Stimulated activated CD8-positive, alpha-beta memory T cell treated with anti-CD3 and anti-CD28 coated beads, Interleukin-2, amount 100 ng/mL, for 48 hours (primary cell): ENCODE measurements around the gene IKZF1.

Source experiments
- DNase-seq, 2 donors: peaks; one replicate each; pipeline ENCODE4 v3.0.0-alpha.2; 2020; ENCODE audit warnings: low read depth in 2 of 2

Gene IKZF1

GRCh38 chr7:50376056-50376820 is 71.7 kb downstream of the IKZF1 start:
- DNase-seq, result no peak

- no peak for DNase-seq
Observed at GRCh38 chr7:50377356-50377755, 72.8 kb downstream of the IKZF1 start.

GRCh38 chr7:50379082-50379481 is 74.6 kb downstream of the IKZF1 start:
- no peak for DNase-seq

- no peak for DNase-seq
Observed at GRCh38 chr7:50379539-50379938, 75.0 kb downstream of the IKZF1 start.

- no peak for DNase-seq
Observed at GRCh38 chr7:50382455-50382854, 77.9 kb downstream of the IKZF1 start.

- DNase-seq, result no peak
Observed at GRCh38 chr7:50387351-50387750, 82.8 kb downstream of the IKZF1 start.

GRCh38 chr7:50389961-50390360 is 85.4 kb downstream of the IKZF1 start:
- DNase-seq, result no peak

GRCh38 chr7:50391386-50391785 is 86.9 kb downstream of the IKZF1 start:
- no peak for DNase-seq

GRCh38 chr7:50393076-50393475 is 88.6 kb downstream of the IKZF1 start:
- peak in 1 of 2 donors; percentile 46 for DNase-seq

GRCh38 chr7:50393547-50394252 is 89.2 kb downstream of the IKZF1 start:
- peak; percentile 39 to 43 for DNase-seq

GRCh38 chr7:50394315-50394714 is 89.8 kb downstream of the IKZF1 start:
- DNase-seq, result no peak

GRCh38 chr7:50396856-50397255 is 92.3 kb downstream of the IKZF1 start:
- no peak for DNase-seq

GRCh38 chr7:50397320-50397970 is 92.9 kb downstream of the IKZF1 start:
- DNase-seq, result no peak

- DNase-seq, result no peak
Observed at GRCh38 chr7:50397971-50398324, 93.4 kb downstream of the IKZF1 start.

GRCh38 chr7:50399206-50399605 is 94.7 kb downstream of the IKZF1 start:
- DNase-seq, result no peak

- no peak for DNase-seq
Observed at GRCh38 chr7:50399635-50400034, 95.1 kb downstream of the IKZF1 start.

GRCh38 chr7:50400114-50400513 is 95.6 kb downstream of the IKZF1 start:
- DNase-seq, result no peak

GRCh38 chr7:50404392-50404791 is 99.9 kb downstream of the IKZF1 start:
- DNase-seq, result no peak

- no peak for DNase-seq
Observed at GRCh38 chr7:50405221-50405620, 100.7 kb downstream of the IKZF1 start.

GRCh38 chr7:50406935-50407334 is 102.4 kb downstream of the IKZF1 start:
- DNase-seq, result no peak

GRCh38 chr7:50409856-50410745 is 105.6 kb downstream of the IKZF1 start:
- no peak for DNase-seq

- no peak for DNase-seq
Observed at GRCh38 chr7:50411332-50411731, 106.8 kb downstream of the IKZF1 start.
